ENCODE data around the gene P3H3.

Gene P3H3

GRCh38 chr12:6818222-6818621 lies 10.0 kb upstream of the P3H3 start:
- no peak for TF ChIP-seq ZNF274 (IDR thresholded peaks at IDR 0.05; ENCODE audit: low read depth, low read length)
- no peak overlapping the region for H3K4me3 ChIP-seq (ENCODE audit: low read length)

- TF ChIP-seq ZNF274 (IDR thresholded peaks at IDR 0.05; ENCODE audit: low read depth, low read length): no peak
- H3K4me3 ChIP-seq (ENCODE audit: low read length): no peak overlapping the region
Observed at GRCh38 chr12:6818645-6819044, 9.6 kb upstream of the P3H3 start.

DNA sequence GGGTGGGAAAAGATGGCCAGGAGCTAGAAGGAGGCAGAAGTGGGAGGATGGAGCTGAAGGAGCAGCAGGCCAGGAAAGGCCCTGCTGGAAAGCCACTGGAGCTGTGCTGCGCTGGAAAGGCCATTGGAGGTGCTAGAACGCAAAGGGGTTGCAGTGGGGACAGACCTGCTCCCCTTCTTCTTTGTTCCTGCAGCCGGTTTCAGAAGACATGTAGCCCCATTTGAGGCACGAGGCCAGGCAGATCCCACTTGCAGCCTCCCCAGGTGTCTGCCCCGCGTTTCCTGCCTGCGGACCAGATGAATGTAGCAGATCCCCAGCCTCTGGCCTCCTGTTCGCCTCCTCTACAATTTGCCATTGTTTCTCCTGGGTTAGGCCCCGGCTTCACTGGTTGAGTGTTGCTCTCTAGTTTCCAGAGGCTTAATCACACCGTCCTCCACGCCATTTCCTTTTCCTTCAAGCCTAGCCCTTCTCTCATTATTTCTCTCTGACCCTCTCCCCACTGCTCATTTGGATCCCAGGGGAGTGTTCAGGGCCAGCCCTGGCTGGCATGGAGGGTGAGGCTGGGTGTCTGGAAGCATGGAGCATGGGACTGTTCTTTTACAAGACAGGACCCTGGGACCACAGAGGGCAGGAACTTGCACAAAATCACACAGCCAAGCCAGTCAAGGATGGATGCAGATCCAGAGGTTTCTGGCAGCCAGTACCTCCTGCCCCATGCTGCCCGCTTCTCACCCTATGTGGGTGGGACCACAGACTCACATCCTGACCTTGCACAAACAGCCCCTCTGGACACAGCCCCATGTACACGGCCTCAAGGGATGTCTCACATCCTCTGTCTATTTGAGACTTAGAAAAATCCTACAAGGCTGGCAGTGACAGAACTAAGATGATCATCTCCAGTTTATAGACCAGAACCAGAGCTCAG lies 8.8 kb upstream of the P3H3 start:
- TF ChIP-seq ZNF274 (IDR thresholded peaks at IDR 0.05; ENCODE audit: low read depth, low read length): no peak

GRCh38 chr12:6820166-6820565 lies 8.0 kb upstream of the P3H3 start:
- H3K4me3 ChIP-seq (ENCODE audit: low read length): no peak overlapping the region
- no peak for TF ChIP-seq ZNF274 (IDR thresholded peaks at IDR 0.05; ENCODE audit: low read depth, low read length)

More for the DNA sequence above, 8.8 kb upstream of the P3H3 start:
- no peak overlapping the region for H3K4me3 ChIP-seq (ENCODE audit: low read length)

- TF ChIP-seq ZNF274 (IDR thresholded peaks at IDR 0.05; ENCODE audit: low read depth, low read length): no peak
- no peak within 1 kb of the TSS for H3K4me3 ChIP-seq (ENCODE audit: low read length)
Observed at GRCh38 chr12:6821591-6822425, 6.4 kb upstream of the P3H3 start, which contains the start of gene GPR162. GPR162 (plus strand) TSS chr12:6821821; CDS start chr12:6823899, 2,078 bp downstream.

GRCh38 chr12:6822426-6823135 lies 5.6 kb upstream of the P3H3 start:
- no peak overlapping the region for H3K4me3 ChIP-seq (ENCODE audit: low read length)
- no peak for TF ChIP-seq ZNF274 (IDR thresholded peaks at IDR 0.05; ENCODE audit: low read depth, low read length)

DNA sequence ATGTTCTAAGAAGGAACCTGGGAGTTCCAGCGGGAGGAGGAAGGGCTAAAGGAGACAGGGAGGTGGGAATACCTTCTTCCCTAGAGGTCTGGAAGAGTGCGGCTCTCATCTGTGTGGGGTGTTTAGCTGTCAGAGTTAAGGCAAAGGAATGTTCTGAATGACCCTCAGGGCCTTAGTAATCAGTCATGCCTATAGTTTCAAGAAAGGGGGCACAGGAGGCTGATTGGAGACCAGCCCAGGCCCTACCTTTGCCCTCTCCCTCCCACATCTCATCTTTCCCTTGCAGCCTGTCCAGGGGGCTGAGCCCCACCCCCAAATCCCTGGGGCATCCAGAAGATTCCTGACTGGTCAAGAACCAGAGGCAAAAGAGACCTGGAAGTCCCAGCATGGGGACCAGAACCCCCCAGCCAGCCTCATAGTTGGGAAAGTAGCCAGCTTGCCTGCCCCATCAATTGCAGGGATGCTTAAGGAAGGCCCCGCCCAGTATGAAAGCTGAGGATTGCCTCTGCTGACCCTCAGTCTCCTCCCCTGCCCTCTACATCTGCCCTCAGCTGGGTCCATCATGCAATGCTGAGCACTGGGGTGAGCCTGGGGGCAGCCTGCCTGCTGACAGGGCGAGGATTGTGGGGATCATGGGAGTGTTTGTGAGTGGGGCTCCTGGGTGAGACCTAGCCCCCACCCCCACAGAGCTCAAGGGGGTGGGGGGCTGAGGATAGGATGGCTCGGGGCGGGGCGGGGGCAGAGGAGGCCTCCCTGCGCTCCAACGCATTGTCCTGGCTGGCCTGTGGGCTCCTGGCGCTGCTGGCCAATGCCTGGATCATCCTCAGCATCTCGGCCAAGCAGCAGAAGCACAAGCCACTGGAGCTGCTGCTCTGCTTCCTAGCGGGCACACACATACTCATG lies 4.8 kb upstream of the P3H3 start:
- TF ChIP-seq ZNF274 (IDR thresholded peaks at IDR 0.05; ENCODE audit: low read depth, low read length): no peak

GRCh38 chr12:6824085-6824775 lies 4.0 kb upstream of the P3H3 start:
- no peak overlapping the region for H3K4me3 ChIP-seq (ENCODE audit: low read length)
- TF ChIP-seq ZNF274 (IDR thresholded peaks at IDR 0.05; ENCODE audit: low read depth, low read length): no peak

More for the DNA sequence above, 4.8 kb upstream of the P3H3 start:
- H3K4me3 ChIP-seq (ENCODE audit: low read length): no peak overlapping the region

DNA sequence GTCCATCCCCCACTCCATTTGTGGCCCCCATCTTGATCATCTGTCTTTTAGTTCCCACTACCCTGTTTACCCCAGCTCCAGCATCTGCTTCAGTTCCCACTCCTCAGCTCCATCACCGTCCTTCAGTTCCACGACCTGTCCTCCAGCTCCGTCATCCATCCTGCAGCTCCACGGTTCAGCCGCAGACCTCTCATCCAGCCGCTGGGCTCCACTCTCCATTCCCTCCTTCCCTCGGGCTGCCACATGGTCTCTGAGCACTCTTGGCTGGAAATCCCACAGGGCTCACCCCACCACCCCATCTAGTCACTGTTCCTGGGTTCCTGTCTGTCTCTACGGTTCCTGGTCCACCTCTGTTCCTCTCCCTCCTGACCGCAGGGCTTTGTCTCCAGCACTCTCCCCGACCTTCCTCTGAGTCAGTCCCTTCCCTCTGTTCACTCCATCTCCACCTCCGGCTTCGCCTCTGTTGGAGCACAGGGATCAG lies 3.3 kb upstream of the P3H3 start:
- no peak overlapping the region for H3K4me3 ChIP-seq (ENCODE audit: low read length)
- TF ChIP-seq ZNF274 (IDR thresholded peaks at IDR 0.05; ENCODE audit: low read depth, low read length): no peak

GRCh38 chr12:6825398-6826124 lies 2.6 kb upstream of the P3H3 start:
- TF ChIP-seq ZNF274 (IDR thresholded peaks at IDR 0.05; ENCODE audit: low read depth, low read length): no peak
- no peak overlapping the region for H3K4me3 ChIP-seq (ENCODE audit: low read length)

- H3K4me3 ChIP-seq (ENCODE audit: low read length): no peak overlapping the region
- no peak for TF ChIP-seq ZNF274 (IDR thresholded peaks at IDR 0.05; ENCODE audit: low read depth, low read length)
Observed at GRCh38 chr12:6826125-6826733, 2.0 kb upstream of the P3H3 start.

Data from GM08714 (cell line).